ENCODE data around the gene CCBE1.

Gene CCBE1

GRCh38 chr18:59633961-59634485 lies 63.2 kb downstream of the CCBE1 start:
- DNase-seq (ENCODE audit: low read depth in 1 of 2, low spot score in 1 of 2) = no peak
- TF ChIP-seq JUND (IDR thresholded peaks at IDR 0.05; ENCODE audit: low read depth) = no peak
- in situ Hi-C loops (cut with HindIII; ENCODE audit: low pct_unique_long_range_greater_than_20kb, low sequenced_read_pairs) = no loop called here

GRCh38 chr18:59633317-59633716 lies 63.9 kb downstream of the CCBE1 start:
- DNase-seq (ENCODE audit: low read depth in 1 of 2, low spot score in 1 of 2) = no peak
- in situ Hi-C loops (cut with HindIII; ENCODE audit: low pct_unique_long_range_greater_than_20kb, low sequenced_read_pairs) = no loop called here

GRCh38 chr18:59631583-59632181 lies 65.5 kb downstream of the CCBE1 start:
- DNase-seq (ENCODE audit: low read depth in 1 of 2, low spot score in 1 of 2) = peak in 1 of 2 experiments; percentile 27
- TF ChIP-seq JUND (IDR thresholded peaks at IDR 0.05; ENCODE audit: low read depth) = no peak
- in situ Hi-C loops (cut with HindIII; ENCODE audit: low pct_unique_long_range_greater_than_20kb, low sequenced_read_pairs) = no loop called here

More at GRCh38 chr18:59633317-59633716, 63.9 kb downstream of the CCBE1 start:
- TF ChIP-seq JUND (IDR thresholded peaks at IDR 0.05; ENCODE audit: low read depth) = no peak

- in situ Hi-C loops (cut with HindIII; ENCODE audit: low pct_unique_long_range_greater_than_20kb, low sequenced_read_pairs) = no loop called here
- no peak for DNase-seq (ENCODE audit: low read depth in 1 of 2, low spot score in 1 of 2)
Measured at GRCh38 chr18:59629894-59630293, 67.3 kb downstream of the CCBE1 start.

GRCh38 chr18:59628995-59629394 lies 68.2 kb downstream of the CCBE1 start:
- in situ Hi-C loops (cut with HindIII; ENCODE audit: low pct_unique_long_range_greater_than_20kb, low sequenced_read_pairs) = no loop called here
- no peak for DNase-seq (ENCODE audit: low read depth in 1 of 2, low spot score in 1 of 2)
- no peak for TF ChIP-seq JUND (IDR thresholded peaks at IDR 0.05; ENCODE audit: low read depth)

More at GRCh38 chr18:59629894-59630293, 67.3 kb downstream of the CCBE1 start:
- TF ChIP-seq JUND (IDR thresholded peaks at IDR 0.05; ENCODE audit: low read depth) = no peak

- no peak for TF ChIP-seq JUND (IDR thresholded peaks at IDR 0.05; ENCODE audit: low read depth)
- in situ Hi-C loops (cut with HindIII; ENCODE audit: low pct_unique_long_range_greater_than_20kb, low sequenced_read_pairs) = no loop called here
- no peak for DNase-seq (ENCODE audit: low read depth in 1 of 2, low spot score in 1 of 2)
Measured at GRCh38 chr18:59627414-59627813, 69.8 kb downstream of the CCBE1 start.

GRCh38 chr18:59624369-59624765 lies 72.9 kb downstream of the CCBE1 start:
- DNase-seq (ENCODE audit: low read depth in 1 of 2, low spot score in 1 of 2) = no peak
- TF ChIP-seq JUND (IDR thresholded peaks at IDR 0.05; ENCODE audit: low read depth) = no peak
- in situ Hi-C loops (cut with HindIII; ENCODE audit: low pct_unique_long_range_greater_than_20kb, low sequenced_read_pairs) = no loop called here

GRCh38 chr18:59623456-59624368 lies 73.5 kb downstream of the CCBE1 start:
- DNase-seq (ENCODE audit: low read depth in 1 of 2, low spot score in 1 of 2) = no peak
- in situ Hi-C loops (cut with HindIII; ENCODE audit: low pct_unique_long_range_greater_than_20kb, low sequenced_read_pairs) = no loop called here
- TF ChIP-seq JUND (IDR thresholded peaks at IDR 0.05; ENCODE audit: low read depth) = no peak

GRCh38 chr18:59621027-59621426 lies 76.2 kb downstream of the CCBE1 start:
- no peak for TF ChIP-seq JUND (IDR thresholded peaks at IDR 0.05; ENCODE audit: low read depth)
- DNase-seq (ENCODE audit: low read depth in 1 of 2, low spot score in 1 of 2) = no peak
- in situ Hi-C loops (cut with HindIII; ENCODE audit: low pct_unique_long_range_greater_than_20kb, low sequenced_read_pairs) = no loop called here

- in situ Hi-C loops (cut with HindIII; ENCODE audit: low pct_unique_long_range_greater_than_20kb, low sequenced_read_pairs) = no loop called here
- no peak for DNase-seq (ENCODE audit: low read depth in 1 of 2, low spot score in 1 of 2)
- no peak for TF ChIP-seq JUND (IDR thresholded peaks at IDR 0.05; ENCODE audit: low read depth)
Measured at GRCh38 chr18:59620381-59620780, 76.8 kb downstream of the CCBE1 start.

- no peak for TF ChIP-seq JUND (IDR thresholded peaks at IDR 0.05; ENCODE audit: low read depth)
- in situ Hi-C loops (cut with HindIII; ENCODE audit: low pct_unique_long_range_greater_than_20kb, low sequenced_read_pairs) = no loop called here
Measured at GRCh38 chr18:59619816-59620215, 77.4 kb downstream of the CCBE1 start.

GRCh38 chr18:59617468-59617932 lies 79.7 kb downstream of the CCBE1 start:
- DNase-seq (ENCODE audit: low read depth in 1 of 2, low spot score in 1 of 2) = no peak
- in situ Hi-C loops (cut with HindIII; ENCODE audit: low pct_unique_long_range_greater_than_20kb, low sequenced_read_pairs) = no loop called here
- TF ChIP-seq JUND (IDR thresholded peaks at IDR 0.05; ENCODE audit: low read depth) = no peak

More at GRCh38 chr18:59619816-59620215, 77.4 kb downstream of the CCBE1 start:
- DNase-seq (ENCODE audit: low read depth in 1 of 2, low spot score in 1 of 2) = no peak

GRCh38 chr18:59616501-59616900 lies 80.7 kb downstream of the CCBE1 start:
- in situ Hi-C loops (cut with HindIII; ENCODE audit: low pct_unique_long_range_greater_than_20kb, low sequenced_read_pairs) = no loop called here
- no peak for DNase-seq (ENCODE audit: low read depth in 1 of 2, low spot score in 1 of 2)
- TF ChIP-seq JUND (IDR thresholded peaks at IDR 0.05; ENCODE audit: low read depth) = no peak

All from T47D (cell line).